Activated naive CD4-positive, alpha-beta T cell treated with Interleukin-2 at 50 U/mL for 16 hours (primary cell): ENCODE measurements around the gene FSD1L.
"Not testable (repeated sequence)": the region's sequence is repeated elsewhere in the genome, so short reads cannot be mapped to it uniquely, and the experiment has no call there.

Experiments used
- DNase-seq: peaks from one replicate; pipeline ENCODE4 v3.0.0-alpha.2; 2020

Gene FSD1L

GRCh38 chr9:105579952-105580351 is 132.1 kb downstream of the FSD1L start:
- not testable (repeated sequence) for DNase-seq

GRCh38 chr9:105581550-105581949 is 133.7 kb downstream of the FSD1L start:
- DNase-seq: not testable (repeated sequence)

GRCh38 chr9:105593145-105593544 is 145.3 kb downstream of the FSD1L start:
- DNase-seq: no peak
